Measurements from ENCODE around the gene AIFM1. TPM values are rescaled to one million over a fixed set of nuclear protein-coding genes. Genes with fewer than 3 reads are reported as not detected.

AIFM1 gene
- polyA plus RNA-seq, 1 experiment: 39.3 TPM

DNA sequence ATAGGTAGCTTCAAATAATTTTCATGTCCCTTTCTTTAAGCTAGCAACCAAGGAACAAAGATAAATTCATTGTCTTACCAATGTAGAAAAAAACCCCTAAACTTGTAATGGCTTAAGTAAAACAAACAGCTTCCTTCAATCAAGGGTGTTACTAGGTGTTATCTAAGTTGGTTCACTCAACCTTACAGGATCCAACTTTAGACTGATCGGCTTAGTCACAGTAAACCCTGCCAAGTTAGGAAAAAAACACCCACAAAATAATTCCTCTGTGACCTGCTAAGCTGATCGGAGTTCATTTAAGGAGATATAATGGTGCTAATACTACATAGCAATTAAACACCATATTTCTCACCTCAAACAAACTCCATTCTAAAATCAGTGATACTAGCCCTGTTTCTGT is 10.1 kb downstream of the AIFM1 start:
- no peak overlapping the region for H3K4me3 ChIP-seq (ENCODE audit: low read depth, low read length)
- no peak for DNase-seq (ENCODE audit: low read depth, low spot score)
- H3K27me3 ChIP-seq (ENCODE audit: control insufficient read depth, insufficient read depth, low read length): no peaks in the 10 kb centered on the region
- H3K9me3 ChIP-seq (ENCODE audit: control insufficient read depth, insufficient read depth, low read length): no peaks in the 10 kb centered on the region
- ChIA-PET POLR2A (no interaction called here), CTCF (interaction anchor here (0.6 to 1.4 kb wide), 2 partner anchors 74 to 75 kb away, joined by 3 to 4 read pairs; no protein-coding TSS in a partner anchor)
- TF ChIP-seq, protein P1, sequence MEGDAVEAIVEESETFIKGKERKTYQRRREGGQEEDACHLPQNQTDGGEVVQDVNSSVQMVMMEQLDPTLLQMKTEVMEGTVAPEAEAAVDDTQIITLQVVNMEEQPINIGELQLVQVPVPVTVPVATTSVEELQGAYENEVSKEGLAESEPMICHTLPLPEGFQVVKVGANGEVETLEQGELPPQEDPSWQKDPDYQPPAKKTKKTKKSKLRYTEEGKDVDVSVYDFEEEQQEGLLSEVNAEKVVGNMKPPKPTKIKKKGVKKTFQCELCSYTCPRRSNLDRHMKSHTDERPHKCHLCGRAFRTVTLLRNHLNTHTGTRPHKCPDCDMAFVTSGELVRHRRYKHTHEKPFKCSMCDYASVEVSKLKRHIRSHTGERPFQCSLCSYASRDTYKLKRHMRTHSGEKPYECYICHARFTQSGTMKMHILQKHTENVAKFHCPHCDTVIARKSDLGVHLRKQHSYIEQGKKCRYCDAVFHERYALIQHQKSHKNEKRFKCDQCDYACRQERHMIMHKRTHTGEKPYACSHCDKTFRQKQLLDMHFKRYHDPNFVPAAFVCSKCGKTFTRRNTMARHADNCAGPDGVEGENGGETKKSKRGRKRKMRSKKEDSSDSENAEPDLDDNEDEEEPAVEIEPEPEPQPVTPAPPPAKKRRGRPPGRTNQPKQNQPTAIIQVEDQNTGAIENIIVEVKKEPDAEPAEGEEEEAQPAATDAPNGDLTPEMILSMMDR (IDR thresholded peaks at IDR 0.05; ENCODE audit: low read depth, low read length): no peak
- H3K27ac ChIP-seq (ENCODE audit: low read depth, low read length): no peak overlapping the region

DNA sequence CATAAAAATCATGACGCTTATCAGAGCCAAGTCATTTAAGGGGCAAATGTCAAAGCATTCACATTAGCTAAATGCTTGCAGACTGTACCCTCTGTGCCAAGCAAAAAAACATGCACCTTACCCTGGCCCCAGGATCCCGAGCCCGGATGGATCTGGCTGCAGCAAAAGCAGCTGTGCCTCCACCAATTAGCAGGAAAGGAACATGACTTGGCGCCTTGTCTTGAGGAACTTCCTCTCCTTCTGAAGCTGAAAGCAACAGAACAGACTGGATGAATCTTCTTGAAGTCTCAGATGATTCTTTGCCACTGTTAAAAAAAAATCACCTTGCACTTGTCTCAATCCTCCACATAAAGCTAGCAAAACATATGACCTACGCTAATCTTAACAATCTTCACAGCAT is 18.0 kb downstream of the AIFM1 start:
- DNase-seq (ENCODE audit: low read depth, low spot score): no peak
- CTCF ChIA-PET: interaction anchor here (0.8 kb wide), 1 partner anchor 26 kb away, joined by 4 read pairs; no protein-coding TSS in a partner anchor
- TF ChIP-seq, protein P1 (IDR thresholded peaks at IDR 0.05; ENCODE audit: low read depth, low read length): no peak
- Histone ChIP-seq H3K27ac (ENCODE audit: low read depth, low read length) (no peak overlapping the region), H3K4me3 (ENCODE audit: low read depth, low read length) (no peak overlapping the region), H3K27me3 (ENCODE audit: control insufficient read depth, insufficient read depth, low read length) (no peaks in the 10 kb centered on the region), H3K9me3 (ENCODE audit: control insufficient read depth, insufficient read depth, low read length) (no peaks in the 10 kb centered on the region)
- POLR2A ChIA-PET: no interaction called here

DNA sequence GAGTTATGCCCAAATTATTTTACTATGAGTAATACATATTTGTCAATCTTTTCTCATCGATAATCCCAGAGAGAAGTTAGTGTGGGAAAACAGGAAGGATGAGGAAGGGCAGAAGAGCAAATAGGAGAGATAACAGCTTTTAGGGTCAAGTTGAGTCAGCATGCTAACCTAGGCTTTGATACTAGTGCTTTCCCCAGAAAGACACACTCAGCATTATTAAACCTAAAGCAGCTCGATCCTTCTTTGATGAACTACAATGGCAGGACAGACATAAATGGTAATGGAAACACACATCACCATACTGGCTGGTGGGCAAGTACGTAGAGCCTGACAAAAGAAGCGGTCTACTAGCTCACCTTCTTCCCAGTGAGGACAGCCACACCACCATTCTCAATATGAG is 20.5 kb downstream of the AIFM1 start:
- Histone ChIP-seq H3K27ac (ENCODE audit: low read depth, low read length) (no peak overlapping the region), H3K9me3 (ENCODE audit: control insufficient read depth, insufficient read depth, low read length) (no peaks in the 10 kb centered on the region), H3K27me3 (ENCODE audit: control insufficient read depth, insufficient read depth, low read length) (no peaks in the 10 kb centered on the region), H3K4me3 (ENCODE audit: low read depth, low read length) (no peak overlapping the region)
- DNase-seq (ENCODE audit: low read depth, low spot score): no peak
- ChIA-PET POLR2A (no interaction called here), CTCF (no interaction called here)
- TF ChIP-seq, protein P1 (IDR thresholded peaks at IDR 0.05; ENCODE audit: low read depth, low read length): no peak

DNA sequence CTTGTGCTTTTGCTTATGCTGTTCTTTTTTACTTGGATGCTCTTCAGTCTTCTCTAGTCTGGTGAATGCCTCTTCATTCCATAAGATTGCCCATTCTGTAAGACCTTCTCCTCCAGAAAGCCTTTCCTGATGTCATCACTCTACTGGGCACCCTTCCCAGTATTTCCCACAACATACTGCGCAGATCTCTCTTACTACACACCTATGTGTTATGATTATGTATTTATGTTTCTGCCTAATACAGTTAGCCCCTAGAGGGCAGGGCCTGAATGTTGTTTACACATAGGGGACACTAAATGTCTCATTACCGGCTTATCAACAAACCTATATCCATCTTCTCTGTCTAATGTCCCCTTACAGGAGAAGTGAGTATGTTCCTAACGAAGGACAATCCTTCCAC is 21.1 kb downstream of the AIFM1 start:
- TF ChIP-seq, protein P1 (IDR thresholded peaks at IDR 0.05; ENCODE audit: low read depth, low read length): peak; percentile 24
- Histone ChIP-seq H3K9me3 (ENCODE audit: control insufficient read depth, insufficient read depth, low read length) (no peaks in the 10 kb centered on the region), H3K27ac (ENCODE audit: low read depth, low read length) (no peak overlapping the region), H3K4me3 (ENCODE audit: low read depth, low read length) (no peak overlapping the region), H3K27me3 (ENCODE audit: control insufficient read depth, insufficient read depth, low read length) (no peaks in the 10 kb centered on the region)
- DNase-seq (ENCODE audit: low read depth, low spot score): no peak
- POLR2A ChIA-PET: no interaction called here
- CTCF ChIA-PET: interaction anchor here (1.0 kb wide), 1 partner anchor 24 kb away, joined by 3 read pairs; no protein-coding TSS in a partner anchor

DNA sequence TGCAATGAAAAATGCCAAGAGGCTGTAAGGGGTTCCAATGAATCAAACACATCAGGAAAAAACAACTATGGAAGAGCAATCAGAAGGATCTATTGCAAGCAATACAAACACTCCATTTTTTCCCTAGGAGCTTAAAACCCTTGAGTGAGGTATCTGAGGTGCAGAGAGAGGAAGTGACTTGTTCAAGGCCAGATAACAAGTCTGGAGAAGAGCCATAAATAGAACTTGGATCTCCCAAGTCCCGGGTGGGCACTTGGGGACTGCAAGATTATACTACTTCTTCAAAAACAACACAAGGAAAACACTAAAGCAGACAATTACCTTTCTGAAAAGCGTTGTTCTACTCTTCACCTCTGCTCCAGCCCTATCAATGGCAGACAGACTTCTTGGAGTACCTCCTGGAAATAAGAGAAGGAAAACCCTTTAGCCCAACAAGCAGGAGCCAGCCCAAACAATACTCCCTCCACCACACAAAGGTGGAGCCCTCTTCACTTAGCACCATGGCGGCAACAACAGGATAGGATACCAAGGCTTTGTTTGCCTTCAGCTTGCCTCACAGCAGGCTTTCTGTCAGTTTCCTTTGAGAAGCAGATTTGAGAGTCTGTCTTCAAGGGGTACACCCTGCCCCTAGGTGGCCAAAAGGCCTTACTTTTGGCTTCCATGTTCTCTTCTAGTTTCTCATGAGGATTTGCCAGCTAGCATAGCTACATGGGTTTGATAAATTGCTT is 26.0 kb downstream of the AIFM1 start:
- ChIA-PET POLR2A (no interaction called here), CTCF (interaction anchor here (1.1 kb wide), 1 partner anchor 53 kb away, joined by 4 read pairs; no protein-coding TSS in a partner anchor)
- Histone ChIP-seq H3K9me3 (ENCODE audit: control insufficient read depth, insufficient read depth, low read length) (no peaks in the 10 kb centered on the region), H3K27me3 (ENCODE audit: control insufficient read depth, insufficient read depth, low read length) (no peaks in the 10 kb centered on the region), H3K4me3 (ENCODE audit: low read depth, low read length) (no peak overlapping the region), H3K27ac (ENCODE audit: low read depth, low read length) (no peak overlapping the region)
- no peak for DNase-seq (ENCODE audit: low read depth, low spot score)
- TF ChIP-seq, protein P1 (IDR thresholded peaks at IDR 0.05; ENCODE audit: low read depth, low read length): no peak

All from AG04450 (cell line).